HCT116 (cell line): Measurements from ENCODE around the gene SLC8A1. TPM values are rescaled to one million over a fixed set of nuclear protein-coding genes. Genes with fewer than 3 reads are reported as not detected.

ENCODE experiments used
- ATAC-seq: fragments of 200-7000 bp; cut with Tn5 transposase; 2 replicates; pipeline ENCODE4 v1.9.1; 2020; ENCODE audit warnings: mild to moderate bottlenecking, moderate library complexity
- BruUV-seq: library from RNA; stranded (reverse); fragments of 400-500 nt; replicated peaks from 2 replicates; lab custom pipeline; 2021; lab: Mats Ljungman, UMichigan
- CTCF ChIA-PET: fragments of 300-600 bp; sonication (Branson Sonifier 250); formaldehyde crosslinking; loops from one replicate; lab custom pipeline; 2021; ENCODE audit warnings: antibody characterized with exemption; lab: Charles Lee
- POLR2A ChIA-PET: fragments of 300-600, 350-600 bp; sonication (Branson Sonifier 250); formaldehyde crosslinking; loops from one replicate; lab custom pipeline; 2021; ENCODE audit warnings: antibody characterized with exemption; lab: Charles Lee
- RAD21 ChIA-PET, 2 experiments: fragments of 300-600 bp; sonication (Branson Sonifier 250); formaldehyde crosslinking; loops; one replicate each; lab custom pipeline; 2023; ENCODE audit warnings: low total read pairs in 2 of 2; ENCODE audit not compliant: uncharacterized antibody in 2 of 2, unreplicated experiment in 2 of 2, low non-redundant PET in 1 of 2; lab: Charles Lee
- DNase-seq: peaks from one replicate; pipeline ENCODE4 v3.0.0-alpha.2; 2010; ENCODE audit warnings: low read depth, low spot score
- H2AFZ ChIP-seq: fragments of 200-600 bp; shearing (Covaris generic), sonication (generic); 2 replicates; pipeline ENCODE4 v1.6.1; 2017; ENCODE audit warnings: low read depth, mixed run types, mixed read lengths, antibody characterized with exemption, low read length; ENCODE audit not compliant: poor library complexity, severe bottlenecking
- H3K27ac ChIP-seq: 2 replicates; pipeline ENCODE4 v1.5.1; 2012; ENCODE audit warnings: low read depth, low read length
- H3K27me3 ChIP-seq: fragments of 200-600 bp; sonication (generic); 2 replicates; pipeline ENCODE4 v1.6.1; 2016; ENCODE audit warnings: mixed run types, low read length, mixed read lengths; ENCODE audit not compliant: insufficient read depth
- H3K36me3 ChIP-seq, 2 experiments: fragments of 200-500 bp in 1 of 2; fragments of 200-600 bp in 1 of 2; sonication (Bioruptor generic) in 1 of 2; sonication (generic) in 1 of 2; 2 replicates each; pipeline versions ENCODE4 v1.5.1 to v1.6.1; 2014 to 2016; ENCODE audit warnings: low read length in 2 of 2, inconsistent platforms in 1 of 2, mixed read lengths in 1 of 2, mixed run types in 1 of 2; ENCODE audit not compliant: insufficient read depth in 2 of 2, control insufficient read depth in 1 of 2
- H3K4me1 ChIP-seq, 2 experiments: fragments of 200-600 bp in 1 of 2; sonication (generic) in 1 of 2; 2 replicates each; pipeline versions ENCODE4 v1.5.1 to v1.6.1; 2012 to 2017; ENCODE audit warnings: low read length in 2 of 2, inconsistent platforms in 1 of 2, mild to moderate bottlenecking in 1 of 2, mixed read lengths in 1 of 2, mixed run types in 1 of 2, moderate library complexity in 1 of 2; ENCODE audit not compliant: insufficient read depth in 2 of 2, control insufficient read depth in 1 of 2
- H3K4me2 ChIP-seq: fragments of 200-600 bp; sonication (generic); 2 replicates; pipeline ENCODE4 v1.6.1; 2017; ENCODE audit warnings: mixed run types, low read length, mixed read lengths
- H3K4me3 ChIP-seq, 2 experiments: fragments of 200-600 bp in 1 of 2; sonication (generic) in 1 of 2; replicated peaks in 1 of 2; 2 replicates each; pipeline ENCODE4 v1.5.1; 2011 to 2016; ENCODE audit warnings: low read length in 2 of 2, control low read depth in 1 of 2, low read depth in 1 of 2, mild to moderate bottlenecking in 1 of 2, mixed read lengths in 1 of 2, mixed run types in 1 of 2
- H3K79me2 ChIP-seq: fragments of 200-600 bp; sonication (generic); 2 replicates; pipeline ENCODE4 v1.6.1; 2017; ENCODE audit warnings: mild to moderate bottlenecking, mixed run types, low read length, moderate library complexity, mixed read lengths; ENCODE audit not compliant: insufficient read depth
- H3K9ac ChIP-seq: fragments of 200-600 bp; sonication (generic); 2 replicates; pipeline ENCODE4 v1.6.1; 2016; ENCODE audit warnings: low read length, mixed read lengths
- H3K9me2 ChIP-seq: fragments of 200-600 bp; sonication (generic), shearing (Covaris generic); 2 replicates; pipeline ENCODE4 v1.6.1; 2017; ENCODE audit warnings: mixed run types, mild to moderate bottlenecking, moderate library complexity; ENCODE audit not compliant: insufficient read depth
- H3K9me3 ChIP-seq, 2 experiments: fragments of 200-500 bp in 1 of 2; fragments of 200-600 bp in 1 of 2; sonication (Bioruptor generic) in 1 of 2; sonication (generic) in 1 of 2; 2 replicates each; pipeline ENCODE4 v1.6.1; 2014 to 2017; ENCODE audit warnings: low read length in 2 of 2, mixed read lengths in 2 of 2, inconsistent platforms in 1 of 2, low read depth in 1 of 2, mild to moderate bottlenecking in 1 of 2, mixed run types in 1 of 2, moderate library complexity in 1 of 2; ENCODE audit not compliant: control insufficient read depth in 1 of 2, insufficient read depth in 1 of 2
- H4K20me1 ChIP-seq: fragments of 200-600 bp; sonication (generic), shearing (Covaris generic); 2 replicates; pipeline ENCODE4 v1.6.1; 2017; ENCODE audit warnings: mixed run types, mild to moderate bottlenecking, moderate library complexity; ENCODE audit not compliant: insufficient read depth
- EGR1 ChIP-seq: IDR thresholded peaks from 2 replicates; pipeline ENCODE4 v1.6.1; 2012; ENCODE audit warnings: low read depth
- POLR2A ChIP-seq: IDR thresholded peaks from 2 replicates; pipeline ENCODE4 v1.7.0; 2011; ENCODE audit warnings: borderline replicate concordance; ENCODE audit not compliant: insufficient read depth, insufficient read length; ENCODE audit errors: extremely low read depth
- POLR2AphosphoS5 ChIP-seq: IDR thresholded peaks from 2 replicates; pipeline ENCODE4 v1.6.1; 2011; ENCODE audit warnings: mild to moderate bottlenecking, low read depth, low read length, moderate library complexity
- RAD21 ChIP-seq: IDR thresholded peaks from 2 replicates; pipeline ENCODE4 v1.6.1; 2012; ENCODE audit warnings: low read depth, mild to moderate bottlenecking
- SP1 ChIP-seq: IDR thresholded peaks from 2 replicates; pipeline ENCODE4 v1.6.1; 2012; ENCODE audit warnings: low read depth
- intact Hi-C: fragments of 100-400 bp; cut with micrococcal nuclease; formaldehyde crosslinking; loops from 2 replicates; pipeline ENCODE4 v1.10.0; 2022
- total RNA-seq: library from RNA; stranded (reverse); gene quantifications from one replicate; pipeline ENCODE4 v1.2.1, GENCODE V29; 2021; ENCODE audit not compliant: unreplicated experiment

SLC8A1 gene
- total RNA-seq, 1 experiment from 2014 or later: 0.07 TPM

- no peaks in the 10 kb centered on the region for H3K79me2 ChIP-seq
- RAD21 ChIA-PET: no interaction called here
- H3K27ac ChIP-seq: no peak overlapping the region
- no peak overlapping the region for H2AFZ ChIP-seq
- H4K20me1 ChIP-seq: no peaks in the 10 kb centered on the region
- no peak for ATAC-seq
- H3K4me1 ChIP-seq: no peaks in the 10 kb centered on the region
- no peak for TF ChIP-seq EGR1
- TF ChIP-seq POLR2A: no peak
- TF ChIP-seq POLR2AphosphoS5: no peak
- no peak for TF ChIP-seq SP1
- no peak for TF ChIP-seq RAD21
- no peaks in the 10 kb centered on the region for H3K27me3 ChIP-seq
- H3K9me3 ChIP-seq: no peaks in the 10 kb centered on the region
- POLR2A ChIA-PET: no interaction called here
- H3K36me3 ChIP-seq: no peaks in the 10 kb centered on the region
- no peak overlapping the region for H3K4me3 ChIP-seq
- no peak overlapping the region for H3K4me2 ChIP-seq
- DNase-seq: no peak
- H3K9ac ChIP-seq: no peak overlapping the region
- CTCF ChIA-PET: interaction anchor here (1.2 kb wide), 1 partner anchor 9 kb away, joined by 3 read pairs; no protein-coding TSS in a partner anchor
- BruUV-seq: no TSS peak
- no peaks in the 10 kb centered on the region for H3K9me2 ChIP-seq
- intact Hi-C loops: no loop called here
Observed at GRCh38 chr2:40457837-40458236, 5.9 kb upstream of the SLC8A1 start.

GRCh38 chr2:40457366-40457765 is 5.5 kb upstream of the SLC8A1 start:
- CTCF ChIA-PET: no interaction called here

More at GRCh38 chr2:40457366-40457765, 5.5 kb upstream of the SLC8A1 start:
- Histone ChIP-seq H3K9me3 (no peaks in the 10 kb centered on the region), H3K36me3 (no peaks in the 10 kb centered on the region), H3K27ac (no peak overlapping the region), H3K79me2 (no peaks in the 10 kb centered on the region), H3K4me2 (no peak overlapping the region), H3K4me3 (no peak overlapping the region), H3K9ac (no peak overlapping the region), H2AFZ (no peak overlapping the region), H3K9me2 (no peaks in the 10 kb centered on the region), H3K27me3 (no peaks in the 10 kb centered on the region), H3K4me1 (no peaks in the 10 kb centered on the region), H4K20me1 (no peaks in the 10 kb centered on the region)
- intact Hi-C loops: no loop called here
- no peak for DNase-seq
- TF ChIP-seq POLR2AphosphoS5: no peak
- RAD21 ChIA-PET: no interaction called here
- no peak for ATAC-seq
- BruUV-seq: no TSS peak
- POLR2A ChIA-PET: no interaction called here
